Measurements from ENCODE around the gene TEX11.
"Not testable (repeated sequence)": the region's sequence is repeated elsewhere in the genome, so short reads cannot be mapped to it uniquely, and the experiment has no call there.

The TEX11 gene

DNA sequence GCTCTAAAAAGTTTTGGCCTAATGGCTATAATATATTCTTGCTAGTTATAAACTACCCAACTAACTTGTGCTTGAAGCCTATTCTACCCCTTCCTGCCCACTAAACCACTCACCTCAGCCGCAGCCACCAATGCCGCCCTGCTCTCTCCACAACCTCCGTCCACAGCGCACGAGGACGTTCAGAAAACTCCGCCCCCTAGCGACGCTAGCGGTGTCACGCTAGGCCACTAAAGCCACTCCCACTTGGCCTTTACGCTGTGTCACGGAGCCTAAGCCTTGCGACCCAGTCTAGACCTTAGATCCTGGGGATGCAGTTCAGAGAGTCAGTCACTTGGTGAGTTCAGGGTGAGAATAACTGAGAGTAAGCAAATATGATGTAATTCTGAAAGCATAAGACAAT lies at the start of gene TEX11:
TSS of gene TEX11 (minus strand) at position 171 of the 400 bp plus-strand sequence. CDS start 922 bp downstream, outside the sequence.
- no peak for DNase-seq

DNA sequence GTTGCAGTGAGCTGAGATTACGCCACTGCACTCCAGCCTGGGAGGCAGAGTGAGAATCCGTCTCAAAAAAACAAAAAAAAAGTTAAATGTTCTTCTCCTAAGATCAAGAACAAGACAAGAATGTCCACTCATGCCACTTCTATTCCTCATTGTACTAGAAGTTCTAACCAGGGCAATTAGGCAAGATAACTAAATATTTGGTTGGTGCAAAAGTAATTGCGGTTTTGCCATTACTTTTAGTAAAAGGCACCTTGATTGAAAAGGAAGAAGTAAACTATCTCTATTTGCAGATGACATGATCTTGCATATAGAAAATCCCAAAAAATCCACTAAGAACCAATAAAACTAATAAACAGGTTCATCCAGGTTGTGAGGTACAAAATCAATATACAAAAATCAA lies 46.4 kb upstream of the TEX11 start:
- no peak for DNase-seq

GRCh38 chrX:70924294-70924911 lies 15.9 kb upstream of the TEX11 start:
- DNase-seq = no peak

DNA sequence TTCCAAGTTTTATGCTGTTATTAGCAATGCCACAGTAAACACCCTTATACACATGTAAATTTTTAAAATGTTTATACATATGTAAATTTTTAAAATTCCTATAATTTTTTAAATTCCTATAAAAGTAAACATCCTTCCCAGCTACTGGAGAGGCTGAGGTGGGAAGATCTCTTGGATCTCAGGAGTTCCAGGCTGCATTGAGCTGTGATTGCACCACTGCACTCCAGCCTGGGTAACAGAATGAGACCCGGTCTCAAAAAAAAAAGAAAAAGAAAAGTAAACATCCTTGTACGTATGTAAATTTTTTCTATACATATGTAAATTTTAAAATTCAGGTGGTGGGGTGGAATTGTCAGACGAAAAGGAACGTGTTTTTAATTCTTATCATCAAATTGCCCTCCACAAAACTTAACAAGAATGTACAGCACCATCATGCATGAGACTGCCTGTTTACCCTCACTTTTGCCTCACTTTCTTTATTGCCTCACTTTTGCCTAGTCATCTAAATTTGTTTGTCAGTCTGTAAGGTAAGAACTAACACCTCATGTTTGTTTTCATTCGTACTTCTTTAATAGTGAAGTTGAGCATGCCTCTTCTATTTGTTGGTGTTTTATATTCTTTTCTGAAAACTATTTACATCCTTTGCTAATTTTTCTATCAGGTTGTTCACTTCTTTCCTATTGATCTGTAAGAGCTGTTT lies 14.4 kb upstream of the TEX11 start:
- DNase-seq = no peak

DNA sequence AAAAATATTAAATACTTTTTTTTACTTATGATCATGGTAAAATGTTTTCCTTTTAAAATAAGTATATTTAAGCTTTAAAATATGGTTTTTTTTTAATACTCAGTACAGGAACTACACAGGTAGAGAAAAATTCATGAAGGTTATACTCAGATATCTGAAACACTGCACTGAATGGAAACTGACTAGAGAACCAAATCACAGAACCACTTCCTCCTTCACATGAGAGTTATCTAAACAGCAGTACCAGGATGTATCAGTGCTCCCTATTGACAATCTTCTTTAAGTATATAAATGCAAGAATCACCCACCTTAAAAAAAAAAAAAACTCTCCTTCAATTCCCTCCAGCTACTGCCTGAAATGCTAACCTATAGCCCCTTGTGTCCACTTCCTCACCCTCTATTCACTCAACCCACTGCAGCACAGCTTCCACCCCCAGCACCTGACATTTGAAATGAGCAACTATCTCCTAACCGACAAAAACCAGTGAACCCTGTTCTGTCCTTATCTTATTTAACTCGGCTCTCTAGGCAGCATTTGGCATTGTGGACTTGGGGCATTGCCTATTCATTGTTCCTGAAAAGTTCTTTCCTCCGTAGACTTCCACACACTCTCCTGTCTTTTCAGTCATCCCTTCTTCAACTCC lies 13.3 kb upstream of the TEX11 start:
- DNase-seq = no peak

GRCh38 chrX:70916754-70917153 lies 8.2 kb upstream of the TEX11 start:
- DNase-seq = no peak

GRCh38 chrX:70907900-70908299 lies 611 bp downstream of the TEX11 start:
- no peak for DNase-seq

GRCh38 chrX:70901465-70901864 lies 7.0 kb downstream of the TEX11 start:
- no peak for DNase-seq

DNA sequence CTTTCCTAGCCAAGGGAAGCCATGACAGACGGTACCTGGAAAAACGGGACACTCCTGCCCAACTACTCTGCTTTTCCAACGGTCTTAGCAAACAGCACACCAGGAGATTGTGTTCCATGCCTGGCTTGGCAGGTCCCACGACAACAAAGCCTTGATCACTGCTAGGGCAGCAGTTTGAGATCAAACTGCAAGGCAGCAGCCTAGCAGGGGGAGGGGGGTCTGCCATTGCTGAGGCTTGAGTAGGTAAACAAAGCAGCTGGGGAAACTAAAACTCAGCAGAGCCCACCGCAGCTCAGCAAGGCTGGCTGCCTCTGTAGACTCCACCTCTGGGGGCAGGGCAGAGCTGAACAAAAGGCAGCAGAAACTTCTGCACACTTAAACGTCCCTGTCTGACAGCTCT lies 18.1 kb downstream of the TEX11 start:
- DNase-seq = not testable (repeated sequence)

GRCh38 chrX:70878902-70879301 lies 29.6 kb downstream of the TEX11 start:
- DNase-seq = peak; percentile 2

GRCh38 chrX:70852294-70852693 lies 56.2 kb downstream of the TEX11 start:
- DNase-seq = no peak

DNA sequence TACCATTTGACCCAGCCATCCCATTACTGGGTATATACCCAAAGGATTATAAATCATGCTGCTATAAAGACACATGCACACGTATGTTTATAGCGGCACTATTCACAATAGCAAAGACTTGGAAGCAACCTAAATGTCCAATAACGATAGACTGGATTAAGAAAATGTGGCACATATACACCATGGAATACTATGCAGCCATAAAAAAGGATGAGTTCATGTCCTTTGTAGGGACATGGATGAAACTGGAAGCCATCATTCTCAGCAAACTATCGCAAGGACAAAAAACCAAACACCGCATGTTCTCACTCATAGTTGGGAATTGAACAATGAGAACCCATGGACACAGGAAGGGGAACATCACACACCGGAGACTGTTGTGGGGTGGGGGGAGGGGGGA lies 64.4 kb downstream of the TEX11 start:
- not testable (repeated sequence) for DNase-seq

GRCh38 chrX:70843620-70844019 lies 64.9 kb downstream of the TEX11 start:
- DNase-seq = not testable (repeated sequence)

- DNase-seq = no peak
These were observed 73.9 kb downstream of the TEX11 start for GRCh38 chrX:70834589-70834988.

- DNase-seq = no peak
These were observed 81.8 kb downstream of the TEX11 start for GRCh38 chrX:70826715-70827114.

GRCh38 chrX:70825366-70825765 lies 83.1 kb downstream of the TEX11 start:
- no peak for DNase-seq

GRCh38 chrX:70808942-70809940 lies 99.3 kb downstream of the TEX11 start:
- DNase-seq = no peak

- DNase-seq = no peak
These were observed 102.4 kb downstream of the TEX11 start for GRCh38 chrX:70806081-70806480.

GRCh38 chrX:70796742-70797141 lies 111.8 kb downstream of the TEX11 start:
- DNase-seq = not testable (repeated sequence)

DNA sequence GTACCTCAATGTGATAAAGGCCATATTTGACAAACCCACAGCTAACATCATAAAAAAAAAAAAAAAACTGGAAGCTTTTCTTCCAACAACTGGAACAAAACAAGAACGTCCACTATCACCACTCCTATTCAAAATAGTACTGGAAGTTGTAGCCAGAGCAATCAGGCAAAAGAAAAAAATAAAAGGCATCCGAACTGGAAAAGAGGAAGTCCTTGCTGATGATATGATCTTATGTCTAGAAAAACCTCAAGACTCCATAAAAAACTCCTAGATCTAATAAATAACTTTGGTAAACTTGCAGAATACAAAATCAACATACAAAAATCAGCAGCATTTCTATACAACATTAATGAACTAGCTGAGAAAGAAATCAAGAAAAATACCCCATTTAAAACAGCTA lies 134.3 kb downstream of the TEX11 start:
- no peak for DNase-seq

- no peak for DNase-seq
These were observed 138.8 kb downstream of the TEX11 start for GRCh38 chrX:70769659-70770227.

DNA sequence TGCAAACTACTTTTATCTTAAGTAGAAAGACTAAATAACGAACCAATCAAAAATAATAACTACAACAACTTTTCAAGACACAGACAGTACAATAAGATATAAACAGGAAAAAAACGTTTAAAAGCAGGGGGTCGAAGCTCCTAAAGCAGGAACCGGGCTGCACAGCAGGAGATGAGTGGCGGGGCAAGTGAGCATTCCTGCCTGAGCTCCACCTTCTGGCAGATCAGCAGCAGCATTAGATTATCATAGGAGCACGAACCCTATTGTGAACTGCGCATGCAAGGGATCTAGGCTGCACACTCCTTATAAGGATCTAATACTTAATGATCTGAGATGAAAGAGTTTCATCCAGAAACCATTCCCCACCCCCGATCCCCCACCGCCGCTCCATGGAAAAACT lies 146.2 kb downstream of the TEX11 start:
- DNase-seq = no peak

DNA sequence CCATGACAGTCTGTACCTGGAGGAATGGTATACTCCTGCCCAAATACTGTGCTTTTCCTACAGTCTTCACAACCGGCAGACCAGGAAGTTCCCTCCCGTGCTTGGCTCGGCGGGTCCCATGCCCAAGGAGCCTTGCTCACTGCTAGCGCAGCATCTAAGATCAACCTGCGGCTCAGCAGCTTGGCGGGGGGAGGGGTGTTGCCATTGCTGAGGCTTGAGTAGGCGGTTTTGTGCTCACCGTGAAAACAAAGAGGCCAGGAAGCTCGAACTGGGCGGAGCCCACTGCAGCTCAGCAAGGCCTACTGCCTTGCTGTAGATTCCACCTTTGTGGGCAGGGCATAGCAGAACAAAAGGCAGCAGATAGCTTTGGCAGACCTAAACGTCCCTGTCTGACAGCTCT lies 152.7 kb downstream of the TEX11 start:
- DNase-seq = peak; percentile 60
